Panc1 (cell line): Measurements from ENCODE around the gene ASL.

Experiments used
- CTCF ChIP-seq: fragments of 450-650 bp; IDR thresholded peaks from 2 replicates; pipeline ENCODE4 v1.5.1; 2017; ENCODE audit warnings: mild to moderate bottlenecking
- POLR2AphosphoS5 ChIP-seq: IDR thresholded peaks from 2 replicates; pipeline ENCODE4 v1.6.1; 2012; ENCODE audit warnings: mild to moderate bottlenecking, low read depth, low read length, moderate library complexity
- REST ChIP-seq, 2 experiments: IDR thresholded peaks; 2 replicates each; pipeline ENCODE4 v1.6.1; 2011 to 2012; ENCODE audit warnings: low read depth in 2 of 2, control low read depth in 1 of 2, low read length in 1 of 2, mild to moderate bottlenecking in 1 of 2, moderate library complexity in 1 of 2; ENCODE audit not compliant: insufficient read depth in 1 of 2
- SIN3A ChIP-seq: IDR thresholded peaks from 2 replicates; pipeline ENCODE4 v1.6.1; 2012; ENCODE audit warnings: low read depth, mild to moderate bottlenecking, low read length, moderate library complexity, borderline replicate concordance; ENCODE audit not compliant: insufficient read depth

- no peak for TF ChIP-seq CTCF
- TF ChIP-seq POLR2AphosphoS5, result no peak
- no peak for TF ChIP-seq SIN3A
- TF ChIP-seq REST (IDR thresholded peaks at IDR 0.05; ENCODE audit: insufficient read depth in 1 of 2, low read depth in 2 of 2, low read length in 1 of 2), result no peak
Measured at GRCh38 chr7:66125052-66125694, 49.6 kb downstream of the ASL start.
